Measurements from ENCODE around the gene TTC17. TPM values are rescaled to one million over a fixed set of nuclear protein-coding genes. Genes with fewer than 3 reads are reported as not detected.

The TTC17 gene
- total and polyA plus RNA-seq, 12 donors, result 44.2 to 126 (median 69.2) TPM

DNA sequence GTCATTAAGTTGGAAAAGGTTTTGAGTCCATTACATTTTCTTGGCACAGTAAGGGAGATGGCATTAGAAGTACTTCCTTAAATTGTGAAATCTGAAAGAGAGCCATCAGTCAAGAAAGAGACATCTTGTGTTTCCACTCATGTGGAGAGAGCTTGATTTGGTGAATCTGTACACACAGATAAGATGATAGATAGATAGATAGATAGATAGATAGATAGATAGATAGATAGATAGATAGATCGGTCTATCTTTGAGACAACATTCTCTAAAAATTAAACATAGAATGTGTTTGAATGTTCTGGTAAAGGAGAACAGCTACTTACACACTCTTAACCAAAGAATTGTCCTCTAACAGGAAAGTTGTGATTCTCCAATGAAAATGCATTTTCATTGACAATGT lies 76.2 kb downstream of the TTC17 start:
- TF ChIP-seq CTCF (IDR thresholded peaks at IDR 0.05) (no peak), POLR2A (IDR thresholded peaks at IDR 0.05) (no peak)
- Histone ChIP-seq H3K9me3 (replicated peaks in 1 of 3) (no peaks in the 10 kb centered on the region), H3K4me3 (no peak overlapping the region), H3K36me3 (replicated peaks in 1 of 2) (peaks cover 0 to 3% of the 10 kb centered on the region in 2 donors), H3K4me1 (replicated peaks in 1 of 2) (no peaks in the 10 kb centered on the region), H3K27me3 (no peaks in the 10 kb centered on the region), H3K27ac (no peak overlapping the region)
- WGBS, 4 donors, result 97 to 100% (median 98%) methylated on average over 1 of the region's 1 CpG
- intact Hi-C loops (cut with DNase I), result no loop called here
- no peak for DNase-seq

DNA sequence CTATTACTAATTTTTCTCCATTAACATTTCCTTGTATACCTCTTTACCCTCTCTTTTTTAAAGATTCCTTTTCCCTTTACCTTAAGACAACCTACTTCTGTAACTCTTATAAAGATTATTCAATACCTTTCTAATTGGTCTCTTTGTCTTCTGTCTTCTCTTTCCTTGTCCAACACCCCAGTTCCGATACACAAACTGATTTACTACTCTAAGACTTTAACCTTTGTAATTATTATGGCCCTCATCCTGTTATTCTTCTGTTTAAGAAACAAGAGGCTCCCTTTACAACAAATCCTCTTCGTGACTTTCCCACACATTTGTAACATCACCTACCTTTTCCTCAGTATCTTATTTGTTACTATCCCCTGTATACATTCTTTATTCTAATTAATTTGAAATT lies 81.8 kb downstream of the TTC17 start:
- H3K4me1 ChIP-seq (replicated peaks in 1 of 2), result no peaks in the 10 kb centered on the region
- H3K4me3 ChIP-seq, result no peak overlapping the region
- H3K36me3 ChIP-seq (replicated peaks in 1 of 2), result peaks cover 0 to 28% of the 10 kb centered on the region in 2 donors
- TF ChIP-seq CTCF (IDR thresholded peaks at IDR 0.05), result no peak
- no peak for TF ChIP-seq POLR2A (IDR thresholded peaks at IDR 0.05)
- no peaks in the 10 kb centered on the region for H3K27me3 ChIP-seq
- no peak overlapping the region for H3K27ac ChIP-seq
- intact Hi-C loops (cut with DNase I), result no loop called here
- no peaks in the 10 kb centered on the region for H3K9me3 ChIP-seq (replicated peaks in 1 of 3)
- WGBS, 4 donors, result 97 to 99% (median 98%) methylated on average over 2 of the region's 2 CpGs
- no peak for DNase-seq

DNA sequence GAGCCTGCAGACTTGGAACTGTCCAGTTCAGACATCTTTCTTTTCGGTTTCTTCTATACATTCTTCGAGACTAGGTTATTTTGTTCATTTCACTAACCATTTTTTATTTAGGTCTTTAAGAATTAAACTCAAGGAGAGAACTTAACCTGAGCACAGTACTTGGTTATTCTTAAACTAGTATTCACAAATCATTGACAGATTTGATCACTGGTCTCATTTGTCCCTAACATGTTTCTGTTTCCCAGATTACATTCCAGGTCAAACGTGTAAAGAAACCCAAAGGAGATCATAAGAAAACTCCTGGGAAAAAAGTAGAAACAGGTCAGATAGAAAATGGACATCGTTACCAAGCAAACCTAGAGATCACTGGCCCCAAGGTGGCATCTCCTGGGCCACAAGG lies 85.1 kb downstream of the TTC17 start:
- peaks cover 0 to 57% of the 10 kb centered on the region in 2 donors for H3K36me3 ChIP-seq (replicated peaks in 1 of 2)
- intact Hi-C loops (cut with DNase I), result no loop called here
- no peak overlapping the region for H3K27ac ChIP-seq

GRCh38 chr11:43447151-43447550 lies 88.4 kb downstream of the TTC17 start:
- Histone ChIP-seq H3K27me3 (no peaks in the 10 kb centered on the region), H3K4me1 (replicated peaks in 1 of 2) (no peaks in the 10 kb centered on the region), H3K36me3 (replicated peaks in 1 of 2) (peaks cover 0 to 83% of the 10 kb centered on the region in 2 donors), H3K4me3 (no peak overlapping the region), H3K27ac (no peak overlapping the region), H3K9me3 (replicated peaks in 1 of 3) (no peaks in the 10 kb centered on the region)
- intact Hi-C loops (cut with DNase I), result no loop called here
- TF ChIP-seq CTCF (IDR thresholded peaks at IDR 0.05), result no peak
- no peak for TF ChIP-seq POLR2A (IDR thresholded peaks at IDR 0.05)
- DNase-seq, result no peak

More for the DNA sequence above, 85.1 kb downstream of the TTC17 start:
- no peak for DNase-seq
- Histone ChIP-seq H3K4me1 (replicated peaks in 1 of 2) (no peaks in the 10 kb centered on the region), H3K27me3 (no peaks in the 10 kb centered on the region), H3K9me3 (replicated peaks in 1 of 3) (no peaks in the 10 kb centered on the region), H3K4me3 (no peak overlapping the region)
- TF ChIP-seq CTCF (IDR thresholded peaks at IDR 0.05) (no peak), POLR2A (IDR thresholded peaks at IDR 0.05) (no peak)
- 94 to 98% (median 96%) methylated on average over 4 of the region's 4 CpGs for WGBS, 4 donors
